Common myeloid progenitor, CD34-positive (primary cell): Measurements from ENCODE around the gene HMG20B.
"Not testable (repeated sequence)": the region's sequence is repeated elsewhere in the genome, so short reads cannot be mapped to it uniquely, and the experiment has no call there.

Experiments used
- CTCF ChIA-PET: fragments of 350-600 bp; sonication (Branson Sonifier 250); formaldehyde crosslinking; loops from one replicate; lab custom pipeline; 2021; ENCODE audit warnings: antibody characterized with exemption; lab: Charles Lee
- POLR2A ChIA-PET: fragments of 350-600 bp; sonication (Branson Sonifier 250); formaldehyde crosslinking; loops from one replicate; lab custom pipeline; 2021; ENCODE audit warnings: antibody characterized with exemption; lab: Charles Lee
- DNase-seq, 3 donors: peaks; one replicate each; pipeline versions ENCODE4 v3.0.0 to v3.0.0-alpha.2; 2013
- H3K27ac ChIP-seq, 2 experiments: 1 replicate in 1 of 2; 2 replicates in 1 of 2; pipeline ENCODE4 v1.7.0; 2013; ENCODE audit warnings: inconsistent platforms in 2 of 2, low read length in 2 of 2, mild to moderate bottlenecking in 2 of 2, low read depth in 1 of 2, moderate library complexity in 1 of 2; ENCODE audit not compliant: severe bottlenecking in 2 of 2, insufficient read depth in 1 of 2, poor library complexity in 1 of 2
- H3K27me3 ChIP-seq, 5 experiments: replicated peaks in 2 of 5; 1 replicate in 3 of 5; 2 replicates in 2 of 5; pipeline versions ENCODE4 v1.6.1 to v1.7.0; 2013; ENCODE audit warnings: low read length in 4 of 5, mild to moderate bottlenecking in 2 of 5, moderate library complexity in 2 of 5, inconsistent platforms in 1 of 5; ENCODE audit not compliant: insufficient read depth in 5 of 5, control insufficient read depth in 4 of 5
- H3K36me3 ChIP-seq, 4 experiments: 1 replicate in 2 of 4; 2 replicates in 2 of 4; pipeline versions ENCODE4 v1.6.1 to v1.7.0; 2013; ENCODE audit warnings: low read length in 3 of 4, control low read depth in 1 of 4, mild to moderate bottlenecking in 1 of 4; ENCODE audit not compliant: control insufficient read depth in 4 of 4, insufficient read depth in 4 of 4
- H3K4me1 ChIP-seq, 4 experiments: 1 replicate in 3 of 4; 2 replicates in 1 of 4; pipeline versions ENCODE4 v1.6.1 to v1.7.1; 2013; ENCODE audit warnings: low read length in 3 of 4, mild to moderate bottlenecking in 3 of 4, control low read depth in 1 of 4, inconsistent platforms in 1 of 4, moderate library complexity in 1 of 4; ENCODE audit not compliant: control insufficient read depth in 4 of 4, insufficient read depth in 4 of 4; ENCODE audit errors: control extremely low read depth in 1 of 4
- H3K4me3 ChIP-seq, 7 experiments: 1 replicate in 4 of 7; 2 replicates in 3 of 7; pipeline versions ENCODE4 v1.5.1 to v1.7.0; 2013; ENCODE audit warnings: mild to moderate bottlenecking in 7 of 7, low read length in 6 of 7, moderate library complexity in 6 of 7, inconsistent platforms in 2 of 7, low read depth in 2 of 7, control low read depth in 1 of 7; ENCODE audit not compliant: insufficient read depth in 4 of 7, control insufficient read depth in 1 of 7; ENCODE audit errors: extremely low read depth in 1 of 7
- H3K9me3 ChIP-seq, 5 experiments: 1 replicate in 4 of 5; 2 replicates in 1 of 5; pipeline versions ENCODE4 v1.6.1 to v1.7.1; 2013; ENCODE audit warnings: low read length in 4 of 5, mild to moderate bottlenecking in 2 of 5, inconsistent platforms in 1 of 5, low read depth in 1 of 5, moderate library complexity in 1 of 5; ENCODE audit not compliant: control insufficient read depth in 4 of 5, insufficient read depth in 2 of 5; ENCODE audit errors: control extremely low read depth in 1 of 5
- WGBS: methylation state at CpG from one replicate; pipeline ENCODE4 v1.1.5; 2013; ENCODE audit not compliant: insufficient coverage; 5-methylcytosine and 5-hydroxymethylcytosine counted together

Gene HMG20B

GRCh38 chr19:3576696-3577443 is 4.1 kb downstream of the HMG20B start:
- Histone ChIP-seq H3K27me3 (no peaks in the 10 kb centered on the region), H3K27ac (no peak overlapping the region), H3K4me3 (peak overlapping the region in 5 of 7 experiments; percentile 19 to 66 (median 48)), H3K36me3 (peaks cover 0 to 30% (median 9%) of the 10 kb centered on the region in 4 experiments), H3K9me3 (no peaks in the 10 kb centered on the region), H3K4me1 (peaks cover 0 to 29% (median 17%) of the 10 kb centered on the region in 4 experiments)
- CTCF ChIA-PET = interaction anchor here (0.6 to 2.0 kb wide), 3 partner anchors 9 to 57 kb away, joined by 3 to 5 read pairs (median 3); partner anchors contain the start of gene GIPC3
- whole genome bisulfite sequencing = 62% methylated on average over 40 of the region's 78 CpGs
- DNase-seq = peak in 2 of 3 donors; percentile 59 to 65
- POLR2A ChIA-PET = no interaction called here

GRCh38 chr19:3577723-3578344 is 5.1 kb downstream of the HMG20B start:
- Histone ChIP-seq H3K27me3 (no peaks in the 10 kb centered on the region), H3K27ac (no peak overlapping the region), H3K4me3 (no peak overlapping the region), H3K9me3 (no peaks in the 10 kb centered on the region), H3K36me3 (peaks cover 0 to 30% (median 9%) of the 10 kb centered on the region in 4 experiments), H3K4me1 (peaks cover 0 to 24% (median 12%) of the 10 kb centered on the region in 4 experiments)
- 98% methylated on average over 57 of the region's 60 CpGs for WGBS
- POLR2A ChIA-PET = no interaction called here
- CTCF ChIA-PET = interaction anchor here (0.9 to 2.0 kb wide), 2 partner anchors 8 to 11 kb away, joined by 4 to 5 read pairs; partner anchors contain the start of gene GIPC3
- DNase-seq = no peak

DNA sequence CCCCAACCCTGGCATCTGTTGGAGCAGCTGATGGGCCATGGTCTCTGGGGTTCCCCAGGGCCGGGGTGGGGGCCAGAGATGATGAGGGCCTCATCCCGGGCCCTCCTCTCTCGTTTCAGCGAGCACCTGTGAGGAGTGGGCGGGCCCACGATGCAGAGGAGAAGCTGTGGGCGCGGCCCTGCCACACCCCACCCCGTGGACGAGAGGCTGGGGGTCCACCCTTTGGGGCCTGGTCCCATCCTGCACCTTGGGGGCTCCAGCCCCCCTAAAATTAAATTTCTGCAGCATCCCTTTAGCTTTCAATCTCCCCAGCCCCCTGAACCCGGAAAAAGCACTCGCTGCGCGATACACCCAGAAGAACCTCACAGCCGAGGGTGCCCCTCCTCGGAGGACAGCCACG is 5.6 kb downstream of the HMG20B start:
- 89% methylated on average over 16 of the region's 17 CpGs for WGBS
- peaks cover 0 to 30% (median 9%) of the 10 kb centered on the region in 4 experiments for H3K36me3 ChIP-seq

GRCh38 chr19:3580156-3580934 is 7.6 kb downstream of the HMG20B start:
- Histone ChIP-seq H3K9me3 (no peaks in the 10 kb centered on the region), H3K36me3 (peaks cover 0 to 23% (median 9%) of the 10 kb centered on the region in 4 experiments), H3K27ac (no peak overlapping the region), H3K27me3 (no peaks in the 10 kb centered on the region), H3K4me1 (peaks cover 0 to 19% (median 5%) of the 10 kb centered on the region in 4 experiments), H3K4me3 (no peak overlapping the region)
- 96% methylated on average over 8 of the region's 11 CpGs for WGBS
- ChIA-PET POLR2A (no interaction called here), CTCF (no interaction called here)
- no peak for DNase-seq

More for the DNA sequence above, 5.6 kb downstream of the HMG20B start:
- no peak for DNase-seq
- H3K27me3 ChIP-seq = no peaks in the 10 kb centered on the region
- peaks cover 0 to 20% (median 9%) of the 10 kb centered on the region in 4 experiments for H3K4me1 ChIP-seq
- no peak overlapping the region for H3K27ac ChIP-seq
- H3K9me3 ChIP-seq = no peaks in the 10 kb centered on the region
- CTCF ChIA-PET = interaction anchor here (0.9 kb wide), 1 partner anchor 10 kb away, joined by 4 read pairs; no protein-coding TSS in a partner anchor
- H3K4me3 ChIP-seq = no peak overlapping the region
- POLR2A ChIA-PET = no interaction called here

GRCh38 chr19:3581792-3582191 is 9.0 kb downstream of the HMG20B start:
- Histone ChIP-seq H3K36me3 (peaks cover 0 to 12% (median 2%) of the 10 kb centered on the region in 4 experiments), H3K4me1 (peaks cover 0 to 14% (median 9%) of the 10 kb centered on the region in 4 experiments)
- not testable (repeated sequence) for H3K4me3 ChIP-seq, DNase-seq, H3K9me3 ChIP-seq, H3K27ac ChIP-seq, H3K27me3 ChIP-seq
- CTCF ChIA-PET = interaction anchor here (1.8 to 1.9 kb wide), 2 partner anchors 9 to 22 kb away, joined by 5 to 8 read pairs; no protein-coding TSS in a partner anchor
- WGBS = 90% methylated on average over 4 of the region's 4 CpGs
- POLR2A ChIA-PET = interaction anchor here (0.6 kb wide), 1 partner anchor 28 kb away, joined by 3 read pairs; no protein-coding TSS in a partner anchor

DNA sequence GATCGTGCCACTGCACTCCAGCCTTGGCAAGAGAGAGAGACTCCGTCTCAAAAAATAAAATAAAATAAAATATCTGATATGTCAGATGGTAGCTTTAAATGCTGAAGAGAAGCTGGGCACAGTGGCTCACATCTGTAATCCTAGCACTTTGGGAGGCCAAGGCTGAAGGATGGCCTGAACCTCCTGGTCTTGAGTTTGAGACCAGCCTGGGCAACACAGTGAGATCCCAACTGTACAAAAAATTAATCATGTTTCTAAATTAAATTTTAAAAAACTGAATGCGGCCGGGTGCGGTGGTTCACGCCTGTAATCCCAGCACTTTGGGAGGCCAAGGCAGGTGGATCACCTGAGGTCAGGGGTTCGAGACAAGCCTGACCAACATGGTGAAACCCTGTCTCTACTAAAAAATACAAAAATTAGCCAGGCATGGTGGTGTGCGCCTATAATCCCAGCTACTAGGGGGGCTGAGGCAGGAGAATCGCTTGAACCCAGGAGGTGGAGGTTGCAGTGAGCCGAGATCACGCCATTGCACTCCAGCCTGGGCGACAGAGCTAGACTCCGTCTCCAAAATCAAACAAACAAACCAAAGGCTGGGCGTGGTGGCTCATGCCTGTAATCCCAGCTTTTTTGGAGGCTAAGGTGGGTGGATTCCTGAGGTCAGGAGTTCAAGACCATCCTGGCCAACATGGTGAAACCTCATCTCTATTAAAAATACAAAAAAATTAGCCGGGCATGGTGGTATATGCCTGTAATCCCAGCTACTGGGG is 11.5 kb downstream of the HMG20B start:
- POLR2A ChIA-PET = interaction anchor here (1.1 kb wide), 1 partner anchor 21 kb away, joined by 3 read pairs; no protein-coding TSS in a partner anchor
- H3K36me3 ChIP-seq = not testable (repeated sequence)

More for the DNA sequence above, 11.5 kb downstream of the HMG20B start:
- H3K27me3 ChIP-seq, DNase-seq, H3K4me3 ChIP-seq, H3K27ac ChIP-seq, H3K9me3 ChIP-seq: not testable (repeated sequence)
- CTCF ChIA-PET = interaction anchor here (1.2 to 9.4 kb wide), 6 partner anchors 10 to 41 kb away, joined by 4 to 91 read pairs (median 6); no protein-coding TSS in a partner anchor
- WGBS = 91% methylated on average over 10 of the region's 15 CpGs
- peaks cover 0 to 12% (median 9%) of the 10 kb centered on the region in 4 experiments for H3K4me1 ChIP-seq
